H1 (cell line): ENCODE results near the gene TINAGL1.

Source experiments
- CEBPB ChIP-seq: IDR thresholded peaks from 2 replicates; pipeline ENCODE4 v1.6.1; 2012; ENCODE audit warnings: low read depth, low read length
- SIN3A ChIP-seq, 2 experiments: IDR thresholded peaks in 1 of 2; conservative IDR thresholded peaks in 1 of 2; 2 replicates each; pipeline ENCODE4 v1.6.1; 2011 to 2012; ENCODE audit warnings: low read length in 2 of 2, improper control_type of control experiment in 1 of 2, low read depth in 1 of 2, mild to moderate bottlenecking in 1 of 2
- TF ChIP-seq, protein P1 (sequence below), 3 experiments: IDR thresholded peaks; 1 replicate in 2 of 3; 2 replicates in 1 of 3; pipeline versions ENCODE4 v1.5.1 to v1.6.1; 2011; ENCODE audit warnings: low read length in 3 of 3, mild to moderate bottlenecking in 3 of 3, inconsistent platforms in 2 of 3, low read depth in 1 of 3, moderate library complexity in 1 of 3; ENCODE audit not compliant: insufficient read depth in 1 of 3; ENCODE audit errors: control extremely low read depth in 1 of 3

DNA sequence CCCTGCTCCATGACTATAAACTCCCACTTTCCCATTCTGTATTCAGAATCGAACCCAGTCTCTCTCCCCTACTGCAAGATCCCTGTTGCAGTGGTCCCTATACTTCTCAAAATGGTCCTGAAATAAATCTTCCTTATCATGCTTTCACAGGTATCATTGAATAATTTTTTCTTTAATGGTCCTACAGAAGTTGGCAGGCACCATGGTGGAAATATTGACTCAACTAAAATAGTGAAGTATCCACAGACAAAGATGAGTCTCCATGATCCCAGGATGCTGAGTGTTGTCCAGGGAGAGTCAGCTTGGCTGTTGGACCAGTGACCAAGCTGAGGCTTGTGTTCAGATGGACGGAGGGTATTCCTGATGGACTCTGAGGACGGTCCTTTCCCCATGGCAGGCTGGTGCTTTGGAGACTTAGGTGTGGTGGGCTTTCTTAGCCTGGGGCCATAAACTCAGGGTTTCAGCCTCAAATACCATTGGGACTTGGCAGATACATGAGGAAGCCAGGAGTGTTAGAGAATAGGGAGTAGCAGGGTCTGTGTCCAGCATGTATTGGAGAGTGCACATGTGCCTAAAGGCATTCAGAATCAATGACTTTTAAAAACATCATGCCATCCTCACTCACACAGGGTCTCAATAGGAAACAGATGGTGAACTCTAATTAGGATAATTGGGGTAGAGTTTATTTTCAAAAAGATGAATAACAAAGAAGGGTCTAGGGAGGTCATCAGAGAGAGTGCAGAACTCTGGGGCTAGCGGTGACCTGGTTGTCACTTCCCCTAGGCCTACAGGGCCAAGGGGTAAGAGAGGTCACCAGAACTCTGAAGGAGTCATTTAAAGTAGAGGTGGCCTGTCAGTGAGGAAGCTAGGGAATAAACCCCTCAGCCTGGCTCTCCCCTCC, 19.8 kb downstream of the TINAGL1 start:
- TF ChIP-seq SIN3A (conservative IDR thresholded peaks at IDR 0.05 in 1 of 2, IDR thresholded peaks at IDR 0.05 in 1 of 2; ENCODE audit: low read depth in 1 of 2, low read length in 2 of 2) (no peak), CEBPB (no peak)
- TF ChIP-seq, protein P1, sequence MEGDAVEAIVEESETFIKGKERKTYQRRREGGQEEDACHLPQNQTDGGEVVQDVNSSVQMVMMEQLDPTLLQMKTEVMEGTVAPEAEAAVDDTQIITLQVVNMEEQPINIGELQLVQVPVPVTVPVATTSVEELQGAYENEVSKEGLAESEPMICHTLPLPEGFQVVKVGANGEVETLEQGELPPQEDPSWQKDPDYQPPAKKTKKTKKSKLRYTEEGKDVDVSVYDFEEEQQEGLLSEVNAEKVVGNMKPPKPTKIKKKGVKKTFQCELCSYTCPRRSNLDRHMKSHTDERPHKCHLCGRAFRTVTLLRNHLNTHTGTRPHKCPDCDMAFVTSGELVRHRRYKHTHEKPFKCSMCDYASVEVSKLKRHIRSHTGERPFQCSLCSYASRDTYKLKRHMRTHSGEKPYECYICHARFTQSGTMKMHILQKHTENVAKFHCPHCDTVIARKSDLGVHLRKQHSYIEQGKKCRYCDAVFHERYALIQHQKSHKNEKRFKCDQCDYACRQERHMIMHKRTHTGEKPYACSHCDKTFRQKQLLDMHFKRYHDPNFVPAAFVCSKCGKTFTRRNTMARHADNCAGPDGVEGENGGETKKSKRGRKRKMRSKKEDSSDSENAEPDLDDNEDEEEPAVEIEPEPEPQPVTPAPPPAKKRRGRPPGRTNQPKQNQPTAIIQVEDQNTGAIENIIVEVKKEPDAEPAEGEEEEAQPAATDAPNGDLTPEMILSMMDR (IDR thresholded peaks at IDR 0.05; ENCODE audit: control extremely low read depth in 1 of 3, insufficient read depth in 1 of 3, low read depth in 1 of 3, low read length in 3 of 3), result no peak
